Measurements from ENCODE around the gene GORASP2.

GRCh38 chr2:170949415-170949814, 20.4 kb downstream of the GORASP2 start:
- TF ChIP-seq FOS (IDR thresholded peaks at IDR 0.05; ENCODE audit: low read depth, low read length): no peak
- no peak for TF ChIP-seq CTCF (conservative IDR thresholded peaks at IDR 0.05; ENCODE audit: low read depth, low read length)
- TF ChIP-seq USF2 (IDR thresholded peaks at IDR 0.05; ENCODE audit: low read depth, low read length): no peak
- no peak for TF ChIP-seq CEBPB (IDR thresholded peaks at IDR 0.05; ENCODE audit: low read depth, low read length)
- TF ChIP-seq ELK1 (IDR thresholded peaks at IDR 0.05; ENCODE audit: borderline replicate concordance, low read depth, low read length): no peak
- TF ChIP-seq CHD1 (IDR thresholded peaks at IDR 0.05; ENCODE audit: low read depth, low read length): no peak
- no peak for TF ChIP-seq POLR2A (IDR thresholded peaks at IDR 0.05; ENCODE audit: low read depth, low read length)
- TF ChIP-seq BHLHE40 (IDR thresholded peaks at IDR 0.05; ENCODE audit: low read depth, low read length): no peak
